GM12878 (cell line): Measurements from ENCODE around the gene ASB10. TPM values are rescaled to one million over a fixed set of nuclear protein-coding genes. Genes with fewer than 3 reads are reported as not detected.

Experiments used
- ATAC-seq: fragments of 200-7000 bp; cut with Tn5 transposase; 3 replicates; pipeline ENCODE4 v1.9.1; 2020; ENCODE audit warnings: mild to moderate bottlenecking, moderate library complexity
- BruUV-seq: library from RNA; stranded (reverse); fragments of 400-500 nt; replicated peaks from 2 replicates; lab custom pipeline; 2021; lab: Mats Ljungman, UMichigan
- CTCF ChIA-PET: fragments of 300-600 bp; sonication (Branson Sonifier 250); formaldehyde crosslinking; extraction: SDS; loops from one replicate; lab custom pipeline; 2021; ENCODE audit warnings: inconsistent platforms; lab: Yijun Ruan, JAX
- POLR2A ChIA-PET: fragments of 350-600 bp; formaldehyde crosslinking; extraction: SDS; loops from one replicate; lab custom pipeline; 2021; ENCODE audit warnings: inconsistent platforms; lab: Charles Lee
- RAD21 ChIA-PET: fragments of 300-600 bp; sonication (Branson Sonifier 250); formaldehyde crosslinking; loops from one replicate; lab custom pipeline; 2023; ENCODE audit warnings: antibody characterized with exemption; ENCODE audit not compliant: unreplicated experiment; lab: Charles Lee
- SMC1A ChIA-PET: fragments of 300-600 bp; sonication (Branson Sonifier 250); formaldehyde crosslinking; loops from one replicate; lab custom pipeline; 2023; ENCODE audit not compliant: unreplicated experiment, uncharacterized antibody; lab: Charles Lee
- DNase-seq: peaks from one replicate; pipeline ENCODE4 v3.0.0-alpha.2; 2011; ENCODE audit warnings: low read depth, low spot score
- FAIRE-seq: peaks from 3 replicates; lab custom pipeline; 2011; peaks lifted over from hg19 to GRCh38; lab: Jason Lieb, UNC
- H2AFZ ChIP-seq: 2 replicates; pipeline ENCODE4 v1.6.0; 2011; ENCODE audit warnings: low read depth, low read length, control low read depth; ENCODE audit not compliant: control insufficient read depth
- H3K27ac ChIP-seq: 2 replicates; pipeline ENCODE4 v1.5.1; 2011; ENCODE audit warnings: control low read depth; ENCODE audit not compliant: control insufficient read depth, insufficient read depth
- H3K27me3 ChIP-seq, 2 experiments: replicated peaks in 1 of 2; 2 replicates each; pipeline versions ENCODE4 v1.6.0 to v1.6.1; 2011; ENCODE audit warnings: low read length in 1 of 2; ENCODE audit not compliant: control insufficient read depth in 2 of 2, insufficient read depth in 2 of 2
- H3K36me3 ChIP-seq, 2 experiments: 2 replicates each; pipeline ENCODE4 v1.5.1; 2011; ENCODE audit warnings: low read length in 1 of 2; ENCODE audit not compliant: control insufficient read depth in 2 of 2, insufficient read depth in 2 of 2
- H3K4me1 ChIP-seq: 2 replicates; pipeline ENCODE4 v1.6.1; 2011; ENCODE audit warnings: mild to moderate bottlenecking, low read length, moderate library complexity, mixed read lengths; ENCODE audit not compliant: control insufficient read depth, insufficient read depth
- H3K4me2 ChIP-seq: 2 replicates; pipeline ENCODE4 v1.6.0; 2011; ENCODE audit warnings: control low read depth; ENCODE audit not compliant: control insufficient read depth, insufficient read depth
- H3K4me3 ChIP-seq: fragments of 200-600 bp; sonication (generic); 2 replicates; pipeline ENCODE4 v1.5.1; 2016
- H3K79me2 ChIP-seq: 2 replicates; pipeline ENCODE4 v1.6.0; 2011; ENCODE audit warnings: low read length; ENCODE audit not compliant: control insufficient read depth, insufficient read depth
- H3K9ac ChIP-seq: 2 replicates; pipeline ENCODE4 v1.8.0; 2011; ENCODE audit warnings: low read length, control low read depth, mixed read lengths; ENCODE audit not compliant: control insufficient read depth, insufficient read depth
- H3K9me3 ChIP-seq: replicated peaks from 3 replicates; pipeline ENCODE4 v1.5.1; 2011; ENCODE audit warnings: mild to moderate bottlenecking, low read length; ENCODE audit not compliant: control insufficient read depth, insufficient read depth
- H4K20me1 ChIP-seq: 2 replicates; pipeline ENCODE4 v1.6.0; 2011; ENCODE audit not compliant: control insufficient read depth, insufficient read depth
- ASH2L ChIP-seq: fragments of 300-600, 200-600 bp; sonication (generic); IDR thresholded peaks from 2 replicates; pipeline ENCODE4 v1.6.1; 2017; ENCODE audit warnings: low read depth, mild to moderate bottlenecking, borderline replicate concordance
- ATF2 ChIP-seq: IDR thresholded peaks from 2 replicates; pipeline ENCODE4 v1.6.1; 2012; ENCODE audit warnings: low read length, inconsistent platforms
- CREB1 ChIP-seq: IDR thresholded peaks from 2 replicates; pipeline ENCODE4 v1.6.1; 2012; ENCODE audit warnings: low read depth, mild to moderate bottlenecking, inconsistent platforms
- ETV6 ChIP-seq, 2 experiments: fragments of 450-650 bp in 1 of 2; IDR thresholded peaks in 1 of 2; conservative IDR thresholded peaks in 1 of 2; 2 replicates each; pipeline ENCODE4 v1.6.1; 2014; ENCODE audit warnings: antibody characterized with exemption in 1 of 2, borderline replicate concordance in 1 of 2, low read depth in 1 of 2, mild to moderate bottlenecking in 1 of 2, moderate library complexity in 1 of 2
- GABPA ChIP-seq: IDR thresholded peaks from 2 replicates; pipeline ENCODE4 v1.6.1; 2014; ENCODE audit warnings: antibody characterized with exemption, low read depth, mild to moderate bottlenecking, inconsistent platforms
- HCFC1 ChIP-seq: fragments of 150-350 bp; IDR thresholded peaks from 2 replicates; pipeline ENCODE4 v1.6.1; 2014; ENCODE audit warnings: low read length
- KDM1A ChIP-seq: fragments of 200-600 bp; sonication (generic); IDR thresholded peaks from 2 replicates; pipeline ENCODE4 v1.6.1; 2016; ENCODE audit warnings: borderline replicate concordance
- MAX ChIP-seq: IDR thresholded peaks from 2 replicates; pipeline ENCODE4 v1.6.1; 2012; ENCODE audit warnings: low read depth, low read length, improper control_type of control experiment
- MYB ChIP-seq: fragments of 150-350 bp; IDR thresholded peaks from 2 replicates; pipeline ENCODE4 v1.6.1; 2014; ENCODE audit warnings: mild to moderate bottlenecking, low read depth, low read length, borderline replicate concordance
- NFXL1 ChIP-seq: fragments of 450-650 bp; IDR thresholded peaks from 2 replicates; pipeline ENCODE4 v1.6.1; 2017; ENCODE audit warnings: antibody characterized with exemption, mild to moderate bottlenecking, borderline replicate concordance
- NR2F1 ChIP-seq: fragments of 450-650 bp; conservative IDR thresholded peaks from 2 replicates; pipeline ENCODE4 v1.6.1; 2017; ENCODE audit warnings: mild to moderate bottlenecking
- PAX8 ChIP-seq: fragments of 450-650 bp; IDR thresholded peaks from 2 replicates; pipeline ENCODE4 v1.6.1; 2017; ENCODE audit warnings: mild to moderate bottlenecking, moderate library complexity
- POU2F2 ChIP-seq: IDR thresholded peaks from 3 replicates; pipeline ENCODE4 v1.6.1; 2011; ENCODE audit warnings: low read depth, mild to moderate bottlenecking, low read length, borderline replicate concordance
- RBBP5 ChIP-seq: fragments of 200-600 bp; sonication (generic); conservative IDR thresholded peaks from 2 replicates; pipeline ENCODE4 v1.6.1; 2016
- SIN3A ChIP-seq: IDR thresholded peaks from 2 replicates; pipeline ENCODE4 v1.6.1; 2012; ENCODE audit warnings: low read depth, low read length, improper control_type of control experiment
- TBL1XR1 ChIP-seq: IDR thresholded peaks from 2 replicates; pipeline ENCODE4 v1.6.1; 2012; ENCODE audit warnings: low read depth, low read length, improper control_type of control experiment
- ZBED1 ChIP-seq: IDR thresholded peaks from 2 replicates; pipeline ENCODE4 v1.6.1; 2016; ENCODE audit warnings: borderline replicate concordance
- WGBS: methylation state at CpG from one replicate; pipeline ENCODE4 v1.1.6; 2016; ENCODE audit warnings: low lambda C conversion rate; ENCODE audit not compliant: insufficient replicate concordance, insufficient coverage; ENCODE audit errors: missing lambda C conversion rate; 5-methylcytosine and 5-hydroxymethylcytosine counted together
- in situ Hi-C: fragments of 300-500 bp; cut with MboI; formaldehyde crosslinking; loops from 9 replicates; pipeline ENCODE4 v1.14.3; 2018; ENCODE audit warnings: mixed read lengths
- intact Hi-C: fragments of 100-400 bp; cut with micrococcal nuclease; formaldehyde crosslinking; loops from one replicate; pipeline ENCODE4 v1.14.2; 2022; ENCODE audit not compliant: unreplicated experiment
- polyA plus RNA-seq, 11 experiments: library from polyadenylated mRNA; depleted of rRNA in 4 of 11; unstranded in 6 of 11; stranded (reverse) in 5 of 11; fragments of >200 nt; fragmentation: Nextera tagmentation in 4 of 11; fragmentation: Illumina TruSeq in 1 of 11; extraction: Ambion mirVana in 4 of 11; extraction: Trizol in 1 of 11; gene quantifications; 1 replicate in 1 of 11; 2 replicates in 10 of 11; pipeline versions ENCODE4 v1.2.1 to v1.2.3, GENCODE V29; 2011 to 2016; ENCODE audit warnings: inconsistent platforms in 2 of 11, missing spikeins in 2 of 11, low read depth in 1 of 11
- total RNA-seq, 4 experiments: library from RNA; depleted of rRNA in 3 of 4; stranded (reverse); fragments of >200 nt in 3 of 4; fragmentation: Illumina TruSeq in 1 of 4; extraction: Trizol in 1 of 4; gene quantifications; 2 replicates each; pipeline versions ENCODE4 v1.2.1 to v1.2.3, GENCODE V29; 2013 to 2021
- TF ChIP-seq, protein P1 (sequence below): fragments of 450-650 bp; IDR thresholded peaks from 2 replicates; pipeline ENCODE4 v1.6.1; 2016; ENCODE audit warnings: mild to moderate bottlenecking
- TF ChIP-seq, protein P2 (sequence below): IDR thresholded peaks from 2 replicates; pipeline ENCODE4 v1.6.1; 2011; ENCODE audit warnings: borderline replicate concordance, low read depth, mild to moderate bottlenecking, moderate library complexity, low read length; ENCODE audit not compliant: insufficient read depth, poor library complexity, severe bottlenecking

The ASB10 gene
- total and polyA plus RNA-seq, 10 of the 15 experiments (the other 5 are each of a cell fraction or from before 2014, with no cell fraction given): not detected

GRCh38 chr7:151232917-151233701 is 46.1 kb upstream of the ASB10 start:
- SMC1A ChIA-PET: interaction anchor here (3.9 kb wide), 1 partner anchor 10 kb away, joined by 20 read pairs; no protein-coding TSS in a partner anchor
- WGBS: under 1% methylated on average over 36 of the region's 36 CpGs
- H3K4me3 ChIP-seq: peak overlapping the region; percentile 86
- H3K4me1 ChIP-seq: peaks cover 5% of the 10 kb centered on the region; the same call in 1 of the 2 replicates
- no TSS peak for BruUV-seq
- no peak for DNase-seq
- H3K4me2 ChIP-seq: peak overlapping the region; percentile 79
- in situ Hi-C loops: no loop called here
- RAD21 ChIA-PET: interaction anchor here (1.5 kb wide), 1 partner anchor 11 kb away, joined by 11 read pairs; no protein-coding TSS in a partner anchor
- POLR2A ChIA-PET: interaction anchor here (1.0 kb wide), 2 partner anchors 11 to 14 kb away, joined by 3 to 5 read pairs; no protein-coding TSS in a partner anchor
- H3K27ac ChIP-seq: peak overlapping the region; percentile 88
- H3K79me2 ChIP-seq: peaks cover 35% of the 10 kb centered on the region
- CTCF ChIA-PET: interaction anchor here (0.7 to 4.8 kb wide), 5 partner anchors 11 to 205 kb away, joined by 3 to 52 read pairs (median 4); partner anchors contain the start of gene ABCB8
- H4K20me1 ChIP-seq: no peaks in the 10 kb centered on the region
- FAIRE-seq: peak; percentile 18
- H3K9me3 ChIP-seq: no peaks in the 10 kb centered on the region
- H3K27me3 ChIP-seq: no peaks in the 10 kb centered on the region
- peak; percentile 77 for ATAC-seq
- no peak overlapping the region for H2AFZ ChIP-seq
- peaks cover 0 to 11% of the 10 kb centered on the region in 2 experiments; a peak in 3 of 4 replicates for H3K36me3 ChIP-seq
- peak overlapping the region; percentile 98 for H3K9ac ChIP-seq
- intact Hi-C loops: no loop called here
- no peak for TF ChIP-seq TBL1XR1
- TF ChIP-seq, protein P1, sequence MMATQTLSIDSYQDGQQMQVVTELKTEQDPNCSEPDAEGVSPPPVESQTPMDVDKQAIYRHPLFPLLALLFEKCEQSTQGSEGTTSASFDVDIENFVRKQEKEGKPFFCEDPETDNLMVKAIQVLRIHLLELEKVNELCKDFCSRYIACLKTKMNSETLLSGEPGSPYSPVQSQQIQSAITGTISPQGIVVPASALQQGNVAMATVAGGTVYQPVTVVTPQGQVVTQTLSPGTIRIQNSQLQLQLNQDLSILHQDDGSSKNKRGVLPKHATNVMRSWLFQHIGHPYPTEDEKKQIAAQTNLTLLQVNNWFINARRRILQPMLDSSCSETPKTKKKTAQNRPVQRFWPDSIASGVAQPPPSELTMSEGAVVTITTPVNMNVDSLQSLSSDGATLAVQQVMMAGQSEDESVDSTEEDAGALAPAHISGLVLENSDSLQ: peak; percentile 21; the same call in 1 of the 2 replicates
- TF ChIP-seq ETV6 (conservative IDR thresholded peaks at IDR 0.05 in 1 of 2, IDR thresholded peaks at IDR 0.05 in 1 of 2; ENCODE audit: borderline replicate concordance in 1 of 2, low read depth in 1 of 2): no peak
- TF ChIP-seq ASH2L: no peak
- TF ChIP-seq ATF2: no peak
- no peak for TF ChIP-seq NFXL1
- peak; percentile 43 for TF ChIP-seq CREB1
- no peak for TF ChIP-seq NR2F1
- TF ChIP-seq ZBED1: no peak
- 0 out of 3 replicates have a peak, but pooled peaks have one; percentile 18 for TF ChIP-seq POU2F2
- no peak for TF ChIP-seq MAX
- TF ChIP-seq PAX8: no peak
- TF ChIP-seq RBBP5: no peak
- TF ChIP-seq HCFC1: no peak
- no peak for TF ChIP-seq GABPA
- no peak for TF ChIP-seq MYB
- TF ChIP-seq SIN3A: peak; percentile 64; the same call in 1 of the 2 replicates
- no peak for TF ChIP-seq KDM1A
- TF ChIP-seq, protein P2, sequence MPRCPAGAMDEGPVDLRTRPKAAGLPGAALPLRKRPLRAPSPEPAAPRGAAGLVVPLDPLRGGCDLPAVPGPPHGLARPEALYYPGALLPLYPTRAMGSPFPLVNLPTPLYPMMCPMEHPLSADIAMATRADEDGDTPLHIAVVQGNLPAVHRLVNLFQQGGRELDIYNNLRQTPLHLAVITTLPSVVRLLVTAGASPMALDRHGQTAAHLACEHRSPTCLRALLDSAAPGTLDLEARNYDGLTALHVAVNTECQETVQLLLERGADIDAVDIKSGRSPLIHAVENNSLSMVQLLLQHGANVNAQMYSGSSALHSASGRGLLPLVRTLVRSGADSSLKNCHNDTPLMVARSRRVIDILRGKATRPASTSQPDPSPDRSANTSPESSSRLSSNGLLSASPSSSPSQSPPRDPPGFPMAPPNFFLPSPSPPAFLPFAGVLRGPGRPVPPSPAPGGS: no peak
